Endothelial cell of umbilical vein (primary cell): Measurements from ENCODE around the gene CHIT1. TPM values are rescaled to one million over a fixed set of nuclear protein-coding genes. Genes with fewer than 3 reads are reported as not detected.

ENCODE experiments used
- BruUV-seq: library from RNA; stranded (reverse); fragments of 400-500 nt; replicated peaks from 2 replicates; lab custom pipeline; 2021; lab: Mats Ljungman, UMichigan
- CTCF ChIA-PET: fragments of 300-600, 350-600 bp; sonication (Branson Sonifier 250); formaldehyde crosslinking; loops from one replicate; lab custom pipeline; 2021; ENCODE audit warnings: antibody characterized with exemption, inconsistent platforms; lab: Charles Lee
- POLR2A ChIA-PET: fragments of 300-600, 350-600 bp; sonication (Branson Sonifier 250); formaldehyde crosslinking; loops from one replicate; lab custom pipeline; 2021; ENCODE audit warnings: antibody characterized with exemption, inconsistent platforms; lab: Charles Lee
- DNase-seq: peaks from one replicate; pipeline ENCODE4 v3.0.0-alpha.2; 2011; ENCODE audit warnings: low read depth, low spot score
- FAIRE-seq: peaks from 2 replicates; lab custom pipeline; 2011; peaks lifted over from hg19 to GRCh38; lab: Jason Lieb, UNC
- H2AFZ ChIP-seq: 2 replicates; pipeline ENCODE4 v1.6.0; 2012; ENCODE audit warnings: low read depth, low read length, control low read depth, inconsistent platforms
- H3K27ac ChIP-seq: 2 replicates; pipeline ENCODE4 v1.5.1; 2011; ENCODE audit warnings: low read depth, mild to moderate bottlenecking, control low read depth, low read length, moderate library complexity; ENCODE audit not compliant: insufficient read depth
- H3K27me3 ChIP-seq, 2 experiments: 2 replicates each; pipeline versions ENCODE4 v1.6.0 to v1.6.1; 2011; ENCODE audit warnings: low read length in 2 of 2, mixed read lengths in 1 of 2; ENCODE audit not compliant: control insufficient read depth in 2 of 2, insufficient read depth in 2 of 2
- H3K36me3 ChIP-seq, 2 experiments: 2 replicates in 1 of 2; 3 replicates in 1 of 2; pipeline ENCODE4 v1.5.1; 2011; ENCODE audit warnings: low read length in 2 of 2, mild to moderate bottlenecking in 1 of 2, moderate library complexity in 1 of 2; ENCODE audit not compliant: control insufficient read depth in 2 of 2, insufficient read depth in 2 of 2; ENCODE audit errors: extremely low read depth in 1 of 2
- H3K4me1 ChIP-seq: 3 replicates; pipeline ENCODE4 v1.5.1; 2011; ENCODE audit warnings: mild to moderate bottlenecking, low read length; ENCODE audit not compliant: control insufficient read depth, insufficient read depth; ENCODE audit errors: extremely low read depth
- H3K4me2 ChIP-seq: 2 replicates; pipeline ENCODE4 v1.6.1; 2011; ENCODE audit warnings: low read length, control low read depth, mixed read lengths; ENCODE audit not compliant: insufficient read depth
- H3K4me3 ChIP-seq, 3 experiments: fragments of 200-600 bp in 1 of 3; sonication (generic), shearing (Covaris generic) in 1 of 3; replicated peaks in 1 of 3; 2 replicates each; pipeline ENCODE4 v1.5.1; 2011 to 2016; ENCODE audit warnings: control low read depth in 3 of 3, low read length in 3 of 3, mild to moderate bottlenecking in 2 of 3, inconsistent platforms in 1 of 3, low read depth in 1 of 3, moderate library complexity in 1 of 3; ENCODE audit not compliant: insufficient read depth in 1 of 3
- H3K79me2 ChIP-seq: 2 replicates; pipeline ENCODE4 v1.6.0; 2012; ENCODE audit warnings: low read length, inconsistent platforms; ENCODE audit not compliant: control insufficient read depth, insufficient read depth
- H3K9ac ChIP-seq: replicated peaks from 2 replicates; pipeline ENCODE3; 2011; ENCODE audit warnings: low read length, control low read depth; ENCODE audit not compliant: insufficient read depth; ENCODE audit errors: extremely low read depth
- H3K9me1 ChIP-seq: replicated peaks from 3 replicates; pipeline ENCODE4 v1.6.0; 2011; ENCODE audit warnings: mild to moderate bottlenecking, low read length; ENCODE audit not compliant: control insufficient read depth, insufficient read depth; ENCODE audit errors: extremely low read depth
- H3K9me3 ChIP-seq: replicated peaks from 2 replicates; pipeline ENCODE4 v1.5.1; 2012; ENCODE audit warnings: low read length, inconsistent platforms; ENCODE audit not compliant: control insufficient read depth, insufficient read depth
- H4K20me1 ChIP-seq: replicated peaks from 2 replicates; pipeline ENCODE3; 2011; ENCODE audit warnings: mild to moderate bottlenecking, low read length; ENCODE audit not compliant: control insufficient read depth, insufficient read depth; ENCODE audit errors: extremely low read depth
- EZH2 ChIP-seq: IDR thresholded peaks from 2 replicates; pipeline ENCODE4 v1.6.1; 2012; ENCODE audit warnings: borderline replicate concordance, low read depth, mild to moderate bottlenecking, moderate library complexity, low read length, inconsistent platforms; ENCODE audit not compliant: severe bottlenecking
- FOS ChIP-seq: IDR thresholded peaks from 2 replicates; pipeline ENCODE4 v1.6.1; 2011; ENCODE audit warnings: mild to moderate bottlenecking, low read length, moderate library complexity, borderline replicate concordance; ENCODE audit not compliant: insufficient read depth
- GATA2 ChIP-seq: IDR thresholded peaks from 2 replicates; pipeline ENCODE4 v1.7.0; 2011; ENCODE audit warnings: low read depth, mild to moderate bottlenecking, moderate library complexity, mixed read lengths, low read length; ENCODE audit not compliant: insufficient read length, insufficient read depth
- JUN ChIP-seq: IDR thresholded peaks from 2 replicates; pipeline ENCODE4 v1.6.1; 2011; ENCODE audit warnings: borderline replicate concordance, low read depth; ENCODE audit not compliant: insufficient read length, insufficient read depth
- MYC ChIP-seq: IDR thresholded peaks from one replicate; pipeline ENCODE4 v1.6.1; 2011; ENCODE audit warnings: mild to moderate bottlenecking, low read depth, low read length
- POLR2A ChIP-seq: IDR thresholded peaks from 2 replicates; pipeline ENCODE4 v1.6.1; 2012; ENCODE audit warnings: low read depth, mild to moderate bottlenecking, control low read depth, low read length
- POLR2AphosphoS5 ChIP-seq: IDR thresholded peaks from 2 replicates; pipeline ENCODE4 v1.6.1; 2012; ENCODE audit warnings: low read depth, mild to moderate bottlenecking, control low read depth, low read length, moderate library complexity; ENCODE audit not compliant: insufficient read depth
- dilution Hi-C: fragments of 300-500 bp; cut with MboI; formaldehyde crosslinking; loops from one replicate; pipeline ENCODE4 v1.15.0; 2019; ENCODE audit warnings: low sequenced_read_pairs; ENCODE audit not compliant: extremely low pct_ligation_motif_present
- intact Hi-C: fragments of 100-400 bp; cut with micrococcal nuclease; formaldehyde crosslinking; loops from one replicate; pipeline ENCODE4 v1.10.0; 2022
- polyA plus RNA-seq, 4 experiments: library from polyadenylated mRNA; depleted of rRNA in 3 of 4; stranded (reverse) in 3 of 4; unstranded in 1 of 4; fragments of >200 nt; gene quantifications; 2 replicates each; pipeline versions ENCODE4 v1.2.1 to v1.2.3, GENCODE V29; 2011 to 2012; ENCODE audit warnings: missing spikeins in 1 of 4
- total RNA-seq: library from RNA; stranded (reverse); gene quantifications from 2 replicates; pipeline ENCODE4 v1.2.3, GENCODE V29; 2021
- TF ChIP-seq, protein P1 (sequence below), 2 donors: IDR thresholded peaks; 1 replicate in 1 of 2; 2 replicates in 1 of 2; pipeline ENCODE4 v1.5.1; 2011; ENCODE audit warnings: low read length in 2 of 2, mild to moderate bottlenecking in 2 of 2, moderate library complexity in 2 of 2, control low read depth in 1 of 2, inconsistent platforms in 1 of 2, low read depth in 1 of 2; ENCODE audit not compliant: insufficient read depth in 1 of 2; ENCODE audit errors: extremely low read depth in 1 of 2
- TF ChIP-seq, protein P2 (sequence below): IDR thresholded peaks from 2 replicates; pipeline ENCODE4 v1.6.1; 2011; ENCODE audit not compliant: insufficient read depth, insufficient read length

Gene CHIT1
- total and polyA plus RNA-seq, 2 donors (not counting 3 experiments of a cell fraction or from before 2014, with no cell fraction given), result not detected

- Histone ChIP-seq H3K36me3 (no peaks in the 10 kb centered on the region), H3K79me2 (no peaks in the 10 kb centered on the region), H2AFZ (no peak overlapping the region), H3K27me3 (peaks cover 2 to 8% of the 10 kb centered on the region in 2 experiments), H3K4me1 (no peaks in the 10 kb centered on the region), H4K20me1 (no peaks in the 10 kb centered on the region), H3K9ac (no peak overlapping the region), H3K9me1 (no peaks in the 10 kb centered on the region), H3K27ac (no peak overlapping the region), H3K4me3 (no peak overlapping the region), H3K9me3 (no peaks in the 10 kb centered on the region), H3K4me2 (no peak overlapping the region)
- no peak for DNase-seq
- POLR2A ChIA-PET, result no interaction called here
- dilution Hi-C loops (no loop called here), intact Hi-C loops (no loop called here)
- BruUV-seq, result no TSS peak
- TF ChIP-seq GATA2 (no peak), EZH2 (no peak), MYC (no peak), POLR2A (no peak), JUN (no peak), POLR2AphosphoS5 (no peak), FOS (no peak)
- TF ChIP-seq, protein P1, sequence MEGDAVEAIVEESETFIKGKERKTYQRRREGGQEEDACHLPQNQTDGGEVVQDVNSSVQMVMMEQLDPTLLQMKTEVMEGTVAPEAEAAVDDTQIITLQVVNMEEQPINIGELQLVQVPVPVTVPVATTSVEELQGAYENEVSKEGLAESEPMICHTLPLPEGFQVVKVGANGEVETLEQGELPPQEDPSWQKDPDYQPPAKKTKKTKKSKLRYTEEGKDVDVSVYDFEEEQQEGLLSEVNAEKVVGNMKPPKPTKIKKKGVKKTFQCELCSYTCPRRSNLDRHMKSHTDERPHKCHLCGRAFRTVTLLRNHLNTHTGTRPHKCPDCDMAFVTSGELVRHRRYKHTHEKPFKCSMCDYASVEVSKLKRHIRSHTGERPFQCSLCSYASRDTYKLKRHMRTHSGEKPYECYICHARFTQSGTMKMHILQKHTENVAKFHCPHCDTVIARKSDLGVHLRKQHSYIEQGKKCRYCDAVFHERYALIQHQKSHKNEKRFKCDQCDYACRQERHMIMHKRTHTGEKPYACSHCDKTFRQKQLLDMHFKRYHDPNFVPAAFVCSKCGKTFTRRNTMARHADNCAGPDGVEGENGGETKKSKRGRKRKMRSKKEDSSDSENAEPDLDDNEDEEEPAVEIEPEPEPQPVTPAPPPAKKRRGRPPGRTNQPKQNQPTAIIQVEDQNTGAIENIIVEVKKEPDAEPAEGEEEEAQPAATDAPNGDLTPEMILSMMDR (IDR thresholded peaks at IDR 0.05; ENCODE audit: extremely low read depth in 1 of 2, insufficient read depth in 1 of 2, low read depth in 1 of 2, low read length in 2 of 2), result no peak
- TF ChIP-seq, protein P2, sequence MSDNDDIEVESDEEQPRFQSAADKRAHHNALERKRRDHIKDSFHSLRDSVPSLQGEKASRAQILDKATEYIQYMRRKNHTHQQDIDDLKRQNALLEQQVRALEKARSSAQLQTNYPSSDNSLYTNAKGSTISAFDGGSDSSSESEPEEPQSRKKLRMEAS, result no peak
- CTCF ChIA-PET, result interaction anchor here (1.4 to 1.7 kb wide), 3 partner anchors 20 to 156 kb away, joined by 3 to 13 read pairs (median 7); no protein-coding TSS in a partner anchor
- FAIRE-seq, result no peak
These were observed 33.1 kb downstream of the CHIT1 start for GRCh38 chr1:203196371-203196770.
